ENCODE data around the gene CDH23. TPM values are rescaled to one million over a fixed set of nuclear protein-coding genes. Genes with fewer than 3 reads are reported as not detected.

The CDH23 gene
- total and polyA plus RNA-seq, 8 donors = 1.8 to 22.8 (median 3.0) TPM

GRCh38 chr10:71396084-71396710 lies 523 bp upstream of the CDH23 start:
- DNase-seq (peak in 3 of 4 donors; percentile 74 to 80 (median 75)), ATAC-seq (peak; percentile 79)
- TF ChIP-seq CTCF (IDR thresholded peaks at IDR 0.05) = peak; percentile 18 to 31
- peaks cover 27 to 79% of the 10 kb centered on the region in 2 donors for H3K27me3 ChIP-seq
- H3K36me3 ChIP-seq = no peaks in the 10 kb centered on the region
- H3K4me3 ChIP-seq = peak overlapping the region in 1 of 2 donors; percentile 41
- no peaks in the 10 kb centered on the region for H3K9me3 ChIP-seq
- H3K4me1 ChIP-seq = peaks cover 8 to 19% of the 10 kb centered on the region in 2 donors
- no peak overlapping the region for H3K27ac ChIP-seq
- intact Hi-C loops (cut with DNase I) = loop anchor here in 1 of 2 donors (5.0 to 10.0 kb wide), 2 partner anchors 171 to 299 kb away; no protein-coding TSS in a partner anchor

GRCh38 chr10:71397296-71398212 lies 834 bp downstream of the CDH23 start:
- ATAC-seq = no peak
- TF ChIP-seq CTCF (IDR thresholded peaks at IDR 0.05) = no peak
- H3K4me1 ChIP-seq = peaks cover 8 to 19% of the 10 kb centered on the region in 2 donors
- H3K36me3 ChIP-seq = no peaks in the 10 kb centered on the region
- H3K27me3 ChIP-seq = peaks cover 27 to 82% of the 10 kb centered on the region in 2 donors
- peak overlapping the region; percentile 34 to 41 for H3K4me3 ChIP-seq
- intact Hi-C loops (cut with DNase I) = loop anchor here in 1 of 2 donors (5.0 to 10.0 kb wide), 2 partner anchors 170 to 297 kb away; no protein-coding TSS in a partner anchor
- H3K9me3 ChIP-seq = no peaks in the 10 kb centered on the region
- H3K27ac ChIP-seq = no peak overlapping the region
- peak in 1 of 4 donors; percentile 84 for DNase-seq

GRCh38 chr10:71398976-71399375 lies 2.3 kb downstream of the CDH23 start:
- intact Hi-C loops (cut with DNase I) = loop anchor here in 1 of 2 donors (5.0 to 10.0 kb wide), 2 partner anchors 168 to 296 kb away; no protein-coding TSS in a partner anchor
- no peak for ATAC-seq
- no peak for TF ChIP-seq CTCF (IDR thresholded peaks at IDR 0.05)
- peaks cover 8 to 19% of the 10 kb centered on the region in 2 donors for H3K4me1 ChIP-seq
- no peaks in the 10 kb centered on the region for H3K36me3 ChIP-seq
- H3K9me3 ChIP-seq = no peaks in the 10 kb centered on the region
- H3K27ac ChIP-seq = no peak overlapping the region
- no peak for DNase-seq
- peaks cover 27 to 74% of the 10 kb centered on the region in 2 donors for H3K27me3 ChIP-seq
- H3K4me3 ChIP-seq = no peak overlapping the region

GRCh38 chr10:71399946-71400345 lies 3.2 kb downstream of the CDH23 start:
- intact Hi-C loops (cut with DNase I) = loop anchor here in 1 of 2 donors (5.0 to 10.0 kb wide), 2 partner anchors 167 to 295 kb away; no protein-coding TSS in a partner anchor
- peaks cover 8 to 19% of the 10 kb centered on the region in 2 donors for H3K4me1 ChIP-seq
- no peak overlapping the region for H3K27ac ChIP-seq
- ATAC-seq (no peak), DNase-seq (no peak)
- H3K36me3 ChIP-seq = no peaks in the 10 kb centered on the region
- no peaks in the 10 kb centered on the region for H3K9me3 ChIP-seq
- peaks cover 27 to 77% of the 10 kb centered on the region in 2 donors for H3K27me3 ChIP-seq
- no peak for TF ChIP-seq CTCF (IDR thresholded peaks at IDR 0.05)
- no peak overlapping the region for H3K4me3 ChIP-seq
